GM11168 (cell line): Measurements from ENCODE around the gene PLA2G4D.

ENCODE experiments used
- in situ Hi-C: fragments of 300-500 bp; cut with MboI; formaldehyde crosslinking; loops from one replicate; pipeline ENCODE4 v1.12.0; 2022; ENCODE audit warnings: low sequenced_read_pairs; ENCODE audit not compliant: unreplicated experiment

PLA2G4D gene

DNA sequence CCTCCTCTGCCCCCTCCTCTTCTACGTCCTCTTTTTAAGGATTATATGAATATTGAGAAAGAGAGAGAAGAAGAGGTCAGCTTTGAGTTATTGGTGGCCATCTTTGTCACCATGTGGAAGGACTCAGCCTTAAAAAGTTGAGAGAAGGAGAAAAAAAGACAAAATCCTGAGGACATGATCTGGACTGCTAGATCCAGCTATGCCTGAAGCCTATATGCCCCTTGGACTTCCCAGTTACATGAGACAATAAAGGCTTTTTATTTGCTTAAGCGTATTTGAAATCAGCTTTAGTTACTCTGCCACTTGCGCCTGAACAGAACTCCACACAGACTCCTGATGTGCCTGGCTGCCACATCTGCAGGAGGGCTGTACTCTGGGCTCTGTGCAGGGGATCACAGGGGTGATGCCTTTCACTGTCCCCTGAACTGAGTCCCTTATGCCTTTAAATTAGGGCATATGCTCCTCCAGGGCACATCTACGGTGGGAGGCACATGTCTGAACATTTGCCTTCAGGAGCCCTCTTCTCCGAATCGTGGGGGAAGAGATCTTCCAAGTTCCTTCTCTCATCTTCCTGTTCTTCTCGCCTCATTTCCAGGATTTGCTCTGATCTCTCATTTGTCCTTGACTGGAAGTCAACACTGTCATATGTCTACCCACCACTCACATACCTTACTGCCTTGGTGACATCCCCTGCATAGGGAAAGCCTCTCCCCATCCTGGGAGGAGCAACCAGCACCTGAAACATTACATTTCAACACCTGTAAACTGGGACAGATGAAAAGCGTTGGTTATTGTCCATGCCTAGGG lies 59.5 kb downstream of the PLA2G4D start:
- in situ Hi-C loops, result no loop called here

DNA sequence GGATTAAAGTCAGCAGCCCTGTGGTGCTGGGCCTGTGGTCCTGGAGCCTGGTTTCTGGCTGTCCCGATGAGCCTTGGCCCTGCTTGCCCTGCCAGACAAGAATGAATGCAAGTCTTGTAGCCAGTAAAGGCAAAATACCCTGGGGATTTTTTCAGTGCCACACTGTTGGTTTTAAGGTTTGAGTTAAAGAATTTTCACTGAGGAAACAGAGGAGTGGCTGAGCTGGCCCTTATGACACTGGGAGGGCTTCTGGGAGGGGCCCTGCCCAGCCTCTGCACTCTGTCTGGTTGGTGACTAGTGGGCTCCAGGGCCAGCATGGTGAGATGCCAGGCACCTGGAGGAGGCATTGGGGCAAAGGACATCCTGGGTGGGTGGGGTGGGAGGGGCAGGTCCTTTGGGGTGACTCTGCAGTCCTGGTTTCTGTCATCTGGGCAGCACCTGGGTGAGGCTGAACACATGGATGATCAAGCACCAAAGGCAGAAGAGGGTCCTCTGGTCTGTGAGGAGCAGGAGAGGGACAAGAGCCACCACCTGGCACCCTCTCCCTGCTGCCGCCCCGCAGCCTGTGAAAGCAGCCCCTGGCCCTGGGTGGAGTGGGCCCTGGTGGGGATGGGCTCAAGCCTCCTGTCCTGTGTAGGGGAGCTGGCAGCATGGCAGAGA lies 61.0 kb downstream of the PLA2G4D start:
- in situ Hi-C loops, result no loop called here

DNA sequence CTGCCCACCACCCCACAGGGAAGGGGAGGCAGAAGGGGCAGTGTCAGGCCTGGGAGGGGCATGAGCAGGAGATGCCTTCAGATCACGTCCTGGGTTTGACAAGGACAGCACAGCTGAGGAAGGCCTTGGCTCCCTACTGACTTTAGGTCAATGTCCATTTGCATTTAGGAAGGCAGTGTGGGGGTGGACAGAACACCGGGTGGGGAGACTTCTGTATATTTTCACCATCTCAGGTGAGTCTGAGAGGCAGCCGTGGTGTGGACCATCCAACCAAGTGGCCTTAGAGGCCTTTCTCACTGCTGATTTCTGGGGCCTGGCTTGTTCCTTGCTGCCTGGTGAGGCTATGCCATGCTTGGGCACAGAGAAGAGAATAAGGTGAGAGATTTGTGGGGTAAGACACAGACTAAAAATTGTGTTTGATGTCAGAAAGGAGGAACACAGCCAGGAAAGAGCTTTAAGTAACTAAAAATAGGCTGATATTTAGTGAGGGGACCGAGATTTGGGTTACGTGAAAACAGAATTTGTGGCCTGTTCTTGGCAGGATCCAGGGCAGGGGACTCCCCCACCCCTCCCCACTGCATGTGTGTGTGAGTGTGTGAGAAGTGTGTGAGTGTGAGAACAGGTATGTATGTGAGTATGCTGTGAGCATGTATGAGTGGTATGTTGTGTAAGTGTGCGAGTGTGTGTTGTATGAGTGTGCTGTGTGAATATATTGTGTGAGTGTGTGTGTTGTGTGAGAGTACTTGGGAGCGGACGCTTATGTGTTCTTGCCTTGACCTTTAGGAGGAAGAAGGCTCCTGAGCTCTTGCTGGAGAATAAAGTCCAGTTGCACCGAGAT lies 61.8 kb downstream of the PLA2G4D start:
- in situ Hi-C loops, result no loop called here

DNA sequence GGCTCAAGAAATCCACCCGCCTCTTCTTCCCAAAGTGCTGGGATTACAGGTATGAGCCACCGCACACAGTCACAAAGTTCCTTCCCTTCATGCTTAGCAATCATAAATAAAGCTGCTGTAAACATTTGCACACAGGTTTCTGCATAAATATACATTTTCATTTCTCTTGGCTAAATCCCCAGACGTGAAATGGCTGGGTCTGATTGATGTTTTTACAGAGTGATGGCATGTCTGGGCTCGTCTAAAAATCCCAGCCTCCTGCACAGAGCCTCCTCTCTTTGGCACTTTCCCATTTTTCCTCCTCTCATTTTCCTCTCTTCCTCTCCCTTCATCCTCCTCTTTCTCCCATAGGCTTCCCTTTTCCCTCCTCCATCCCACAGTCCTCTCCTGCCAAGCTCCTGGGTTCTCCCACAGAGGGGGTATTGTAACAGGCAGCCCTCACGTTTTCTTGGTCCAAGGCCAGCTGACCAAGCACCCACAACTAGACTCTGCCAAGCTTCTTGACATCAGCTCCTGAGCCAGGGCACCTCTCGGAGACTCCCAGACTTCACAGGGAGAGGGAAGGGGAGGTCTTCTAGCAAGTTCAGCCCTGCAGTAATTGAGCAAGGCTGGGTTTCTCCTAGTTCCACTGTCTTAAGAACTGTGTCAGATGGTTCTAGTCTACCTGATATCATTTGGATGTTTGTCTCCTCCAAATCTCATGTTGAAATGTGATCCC lies 63.0 kb downstream of the PLA2G4D start:
- in situ Hi-C loops, result no loop called here

DNA sequence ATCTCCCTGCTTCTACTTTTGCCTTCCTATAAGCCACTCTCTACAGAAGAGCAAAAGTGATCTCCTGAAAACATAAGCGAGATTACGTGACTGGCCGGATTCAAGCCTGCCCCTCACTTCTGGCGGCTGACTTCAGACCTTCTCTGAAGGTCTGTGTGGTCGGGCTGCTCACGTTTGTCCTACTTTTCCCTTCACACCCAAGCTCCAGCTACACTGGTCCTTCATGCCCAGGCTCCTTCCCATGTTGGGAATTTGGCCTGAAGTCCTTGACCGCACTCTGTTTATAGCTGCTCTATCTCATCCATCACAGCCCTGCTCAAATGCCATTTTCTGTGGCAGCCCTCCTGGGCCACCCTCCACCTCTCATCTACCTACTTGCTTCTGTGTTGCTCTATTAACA lies 66.8 kb downstream of the PLA2G4D start:
- in situ Hi-C loops, result no loop called here

DNA sequence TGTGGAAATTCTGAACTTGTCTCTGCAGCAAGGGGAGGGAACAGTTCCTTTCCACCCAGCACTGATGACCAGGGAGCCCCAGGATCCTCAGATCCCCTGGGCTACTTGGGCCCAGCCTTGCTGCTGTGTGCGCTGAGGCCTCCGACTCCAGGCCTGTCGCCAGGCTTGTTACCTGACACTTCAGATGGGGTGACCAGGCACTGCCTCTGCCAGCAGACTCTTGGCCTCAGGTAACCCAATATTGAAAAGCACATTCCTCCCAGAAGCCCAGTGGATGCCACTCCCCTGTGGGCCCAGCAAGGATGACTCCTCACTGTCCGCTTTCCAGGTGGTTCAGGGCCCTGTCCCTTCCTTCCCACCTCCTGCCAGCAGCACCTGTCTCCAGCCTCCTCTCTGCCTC lies 70.1 kb downstream of the PLA2G4D start:
- in situ Hi-C loops, result no loop called here

DNA sequence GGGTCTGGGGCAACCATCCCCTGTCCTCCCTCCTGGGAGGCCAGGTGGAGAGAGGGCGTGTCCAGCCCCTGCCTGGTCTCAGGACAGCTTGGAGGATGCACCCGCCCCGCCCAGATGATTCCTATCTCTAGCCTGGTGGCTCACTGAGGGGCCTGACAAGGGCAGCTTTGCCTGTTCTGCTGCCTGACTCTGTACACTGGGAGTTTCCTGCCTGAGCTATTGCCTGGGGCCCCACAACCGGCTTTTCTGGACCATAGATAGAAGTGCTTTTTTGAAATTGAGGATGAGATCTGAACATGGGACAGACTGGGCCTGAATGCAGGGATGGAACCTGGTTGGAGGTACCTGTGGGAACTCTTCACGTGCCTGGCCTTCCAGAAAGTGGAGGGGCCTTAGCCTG lies 72.8 kb downstream of the PLA2G4D start:
- in situ Hi-C loops, result no loop called here

DNA sequence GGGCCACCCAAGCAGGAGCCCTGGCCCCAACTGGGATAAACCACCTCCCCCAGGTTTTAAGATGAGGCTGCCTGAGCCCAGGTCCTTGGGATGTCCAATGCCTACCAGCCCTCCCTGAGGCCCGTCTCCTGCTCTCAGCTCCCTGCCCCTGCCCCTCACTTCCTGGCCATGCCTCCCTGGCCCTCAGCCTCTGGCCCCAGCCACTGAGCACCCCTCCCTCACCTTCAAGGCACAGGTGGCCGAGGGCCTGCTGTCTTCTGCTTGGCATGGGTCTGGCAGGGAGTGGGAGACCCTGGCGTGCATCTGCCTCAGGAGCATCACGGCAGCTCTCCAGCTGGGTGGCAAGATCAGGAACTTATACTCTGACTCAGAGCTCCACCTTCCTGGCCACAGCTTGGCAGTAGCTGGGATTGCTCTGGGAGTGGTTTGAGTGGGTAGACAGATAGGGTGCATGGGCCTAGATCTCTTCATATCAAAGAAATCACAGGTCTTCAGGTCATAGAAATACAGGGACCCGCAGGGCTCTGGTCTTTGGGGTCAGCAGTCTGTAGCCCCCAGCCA lies 73.6 kb downstream of the PLA2G4D start, which contains the start of gene PLA2G4E:
PLA2G4E (minus strand) TSS at position 330 of the 561 bp plus-strand sequence; CDS start at position 318, 12 bp downstream.
- in situ Hi-C loops, result no loop called here

DNA sequence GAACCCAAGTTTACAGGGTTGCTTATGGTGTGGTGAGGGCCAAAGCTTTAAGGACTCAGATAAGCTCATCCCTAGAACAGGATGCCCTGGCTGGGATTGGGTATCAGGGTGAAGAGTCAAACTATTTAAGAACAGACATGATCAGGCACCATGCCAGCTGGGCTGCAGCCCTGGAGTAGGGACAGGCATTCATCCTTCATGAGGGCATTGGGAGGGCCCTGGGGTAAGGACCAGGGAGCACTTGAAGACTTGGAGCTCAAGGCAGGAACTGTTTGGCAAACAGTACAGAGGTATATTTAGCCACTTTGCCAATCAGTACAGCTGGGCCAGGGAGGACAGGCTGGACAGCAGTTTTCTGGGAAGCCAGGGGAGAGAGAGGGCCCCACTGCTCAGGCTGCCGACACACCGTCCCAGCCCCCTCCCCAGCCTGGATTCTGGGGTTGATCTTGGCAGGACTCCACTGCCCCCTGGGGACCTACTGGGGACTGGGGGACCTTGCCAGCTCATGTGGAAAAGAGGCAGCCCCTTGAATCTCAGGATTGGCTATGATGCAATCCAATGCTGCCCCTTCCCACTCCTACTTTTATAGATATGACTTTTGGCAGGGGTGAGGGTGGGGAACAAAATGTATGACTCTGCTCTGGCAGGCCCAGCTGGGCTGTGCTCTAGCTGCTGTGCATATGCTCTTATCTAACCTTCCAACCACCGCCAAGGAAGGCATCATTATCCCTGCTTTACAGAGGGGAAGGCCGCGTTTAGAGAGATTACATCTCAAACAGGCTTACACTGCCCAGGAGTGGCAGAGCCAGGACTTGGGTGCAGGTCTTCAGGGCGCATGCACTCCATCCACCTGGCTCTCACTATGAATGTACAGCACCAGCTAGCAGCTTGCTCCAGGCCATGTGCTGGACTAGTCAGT lies 75.8 kb downstream of the PLA2G4D start:
- in situ Hi-C loops, result no loop called here
